OCI-LY1 (cell line): ENCODE results near the gene CYLC1.
A peak's percentile ranks its signal among the peaks of the same experiment; 100 is the strongest.

Experiments
- H2AFZ ChIP-seq: fragments of 200-600 bp; sonication (generic), shearing (Covaris generic); 2 replicates; pipeline ENCODE4 v1.6.0; 2014; ENCODE audit warnings: antibody characterized with exemption, mild to moderate bottlenecking, low read length
- H3F3A ChIP-seq: fragments of 200-600 bp; sonication (generic), shearing (Covaris generic); 2 replicates; pipeline ENCODE4 v1.6.0; 2014; ENCODE audit warnings: mild to moderate bottlenecking, antibody characterized with exemption, low read length, moderate library complexity; ENCODE audit not compliant: insufficient read depth
- H3K27ac ChIP-seq: fragments of 200-600 bp; sonication (generic); 2 replicates; pipeline ENCODE4 v1.5.1; 2014; ENCODE audit warnings: low read length, mixed run types, mild to moderate bottlenecking, low read depth; ENCODE audit not compliant: poor library complexity, severe bottlenecking
- H3K27me3 ChIP-seq: fragments of 200-600 bp; sonication (generic); 2 replicates; pipeline ENCODE4 v1.6.0; 2014; ENCODE audit warnings: antibody characterized with exemption, mild to moderate bottlenecking, low read length, moderate library complexity; ENCODE audit not compliant: insufficient read depth
- H3K36me3 ChIP-seq: fragments of 200-600 bp; sonication (generic); 2 replicates; pipeline ENCODE4 v1.6.1; 2014; ENCODE audit warnings: mild to moderate bottlenecking, antibody characterized with exemption, low read length, moderate library complexity, mixed read lengths; ENCODE audit not compliant: insufficient read depth
- H3K4me1 ChIP-seq: fragments of 200-600 bp; sonication (generic); 2 replicates; pipeline ENCODE4 v1.5.1; 2014; ENCODE audit warnings: mild to moderate bottlenecking, low read length, moderate library complexity; ENCODE audit not compliant: insufficient read depth, severe bottlenecking
- H3K4me2 ChIP-seq: fragments of 200-600 bp; sonication (generic), shearing (Covaris generic); 2 replicates; pipeline ENCODE4 v1.6.1; 2014; ENCODE audit warnings: low read length
- H3K4me3 ChIP-seq: fragments of 200-600 bp; sonication (generic); 2 replicates; pipeline ENCODE4 v1.5.1; 2014; ENCODE audit warnings: low read length, low read depth, mild to moderate bottlenecking, mixed read lengths; ENCODE audit not compliant: poor library complexity, severe bottlenecking
- H3K79me2 ChIP-seq: fragments of 200-600 bp; shearing (Covaris generic); 2 replicates; pipeline ENCODE4 v1.6.1; 2016; ENCODE audit warnings: mixed run types, low read length, mixed read lengths; ENCODE audit not compliant: insufficient read depth
- H3K9ac ChIP-seq: fragments of 200-600 bp; sonication (generic), shearing (Covaris generic); 2 replicates; pipeline ENCODE4 v1.6.1; 2014; ENCODE audit warnings: mild to moderate bottlenecking, low read length, mixed read lengths
- H3K9me2 ChIP-seq: fragments of 200-600 bp; sonication (generic), shearing (Covaris generic); 2 replicates; pipeline ENCODE4 v1.6.1; 2014; ENCODE audit warnings: low read depth, mild to moderate bottlenecking, low read length, mixed read lengths
- H3K9me3 ChIP-seq: fragments of 200-600 bp; shearing (Covaris generic); 2 replicates; pipeline ENCODE4 v1.6.1; 2014; ENCODE audit warnings: low read length, mixed read lengths
- H4K20me1 ChIP-seq: fragments of 200-600 bp; sonication (generic), shearing (Covaris generic); 2 replicates; pipeline ENCODE4 v1.6.0; 2016; ENCODE audit warnings: mild to moderate bottlenecking, low read length; ENCODE audit not compliant: insufficient read depth
- EZH2 ChIP-seq: fragments of 200-600 bp; sonication (generic), shearing (Covaris generic); IDR thresholded peaks from 2 replicates; pipeline ENCODE4 v1.8.0; 2017; ENCODE audit warnings: borderline replicate concordance, mixed run types, mild to moderate bottlenecking, antibody characterized with exemption, low read length, moderate library complexity, mixed read lengths
- TF ChIP-seq, protein P1 (sequence below): fragments of 200-600 bp; sonication (generic), shearing (Covaris generic); IDR thresholded peaks from 2 replicates; pipeline ENCODE4 v1.5.1; 2017; ENCODE audit warnings: mild to moderate bottlenecking, antibody characterized with exemption, low read length, moderate library complexity, mixed read lengths

Gene CYLC1, protein sequence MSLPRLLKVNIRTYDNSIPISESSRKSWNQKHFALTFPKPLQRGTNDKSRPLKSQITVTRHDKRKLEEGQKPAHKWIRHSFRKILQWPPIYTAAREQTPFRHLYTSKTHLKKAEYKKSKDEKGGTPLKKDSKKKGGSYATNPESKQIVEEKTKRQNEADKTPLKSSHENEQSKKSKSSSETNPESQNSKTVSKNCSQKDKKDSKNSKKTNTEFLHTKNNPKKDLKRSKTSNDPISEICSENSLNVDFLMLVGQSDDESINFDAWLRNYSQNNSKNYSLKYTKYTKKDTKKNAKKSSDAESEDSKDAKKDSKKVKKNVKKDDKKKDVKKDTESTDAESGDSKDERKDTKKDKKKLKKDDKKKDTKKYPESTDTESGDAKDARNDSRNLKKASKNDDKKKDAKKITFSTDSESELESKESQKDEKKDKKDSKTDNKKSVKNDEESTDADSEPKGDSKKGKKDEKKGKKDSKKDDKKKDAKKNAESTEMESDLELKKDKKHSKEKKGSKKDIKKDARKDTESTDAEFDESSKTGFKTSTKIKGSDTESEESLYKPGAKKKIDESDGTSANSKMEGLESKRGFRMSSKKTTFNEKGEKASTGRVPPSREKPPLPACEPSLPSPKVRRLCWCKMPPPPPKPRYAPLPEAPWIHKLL

DNA sequence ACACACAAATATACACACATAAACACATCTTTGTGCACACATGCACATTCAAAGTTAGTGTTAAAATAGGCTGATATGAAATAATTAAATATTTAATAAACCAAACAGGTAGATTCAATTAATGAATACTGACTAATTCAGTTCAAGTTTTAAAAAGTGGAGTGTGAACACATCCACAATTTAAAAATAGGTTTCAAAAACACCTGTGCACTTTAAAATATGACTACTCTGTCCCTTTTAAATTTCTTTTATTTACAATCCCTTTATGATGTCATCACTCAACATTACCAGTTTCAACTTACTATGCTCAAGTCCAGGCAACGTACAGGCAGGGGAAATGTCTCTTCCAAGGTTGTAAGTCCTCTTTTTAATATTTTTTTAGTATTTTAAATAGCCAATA is at the start of gene CYLC1:
TSS of gene CYLC1 (plus strand) at position 301 of the 400 bp plus-strand sequence. CDS start at position 338, 37 bp downstream.
- no peaks in the 10 kb centered on the region for H3K79me2 ChIP-seq
- TF ChIP-seq, protein P1, sequence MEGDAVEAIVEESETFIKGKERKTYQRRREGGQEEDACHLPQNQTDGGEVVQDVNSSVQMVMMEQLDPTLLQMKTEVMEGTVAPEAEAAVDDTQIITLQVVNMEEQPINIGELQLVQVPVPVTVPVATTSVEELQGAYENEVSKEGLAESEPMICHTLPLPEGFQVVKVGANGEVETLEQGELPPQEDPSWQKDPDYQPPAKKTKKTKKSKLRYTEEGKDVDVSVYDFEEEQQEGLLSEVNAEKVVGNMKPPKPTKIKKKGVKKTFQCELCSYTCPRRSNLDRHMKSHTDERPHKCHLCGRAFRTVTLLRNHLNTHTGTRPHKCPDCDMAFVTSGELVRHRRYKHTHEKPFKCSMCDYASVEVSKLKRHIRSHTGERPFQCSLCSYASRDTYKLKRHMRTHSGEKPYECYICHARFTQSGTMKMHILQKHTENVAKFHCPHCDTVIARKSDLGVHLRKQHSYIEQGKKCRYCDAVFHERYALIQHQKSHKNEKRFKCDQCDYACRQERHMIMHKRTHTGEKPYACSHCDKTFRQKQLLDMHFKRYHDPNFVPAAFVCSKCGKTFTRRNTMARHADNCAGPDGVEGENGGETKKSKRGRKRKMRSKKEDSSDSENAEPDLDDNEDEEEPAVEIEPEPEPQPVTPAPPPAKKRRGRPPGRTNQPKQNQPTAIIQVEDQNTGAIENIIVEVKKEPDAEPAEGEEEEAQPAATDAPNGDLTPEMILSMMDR: no peak
- no peak for TF ChIP-seq EZH2

DNA sequence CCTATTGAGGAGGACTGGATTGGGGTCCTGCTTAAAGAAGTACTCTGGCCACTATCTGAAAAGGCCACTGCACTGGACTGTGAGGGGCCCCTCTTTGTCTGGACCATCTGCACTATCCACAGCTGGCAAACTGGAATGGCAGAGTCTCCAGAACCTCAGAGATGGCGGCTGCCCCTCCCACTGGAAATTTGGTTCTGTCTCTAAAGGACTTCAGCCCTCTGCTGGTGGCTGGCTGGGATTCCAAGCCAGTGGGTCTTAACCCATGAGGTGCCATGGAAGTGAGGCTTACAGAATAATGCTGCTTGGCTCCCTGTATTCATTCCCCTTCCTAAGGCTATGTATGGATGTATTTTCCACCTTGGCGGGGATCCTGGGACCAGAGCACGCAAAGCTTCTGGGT is 41.6 kb upstream of the CYLC1 start:
- H3K27me3 ChIP-seq: no peaks in the 10 kb centered on the region
- no peak overlapping the region for H3K9ac ChIP-seq
- H3K4me2 ChIP-seq: no peak overlapping the region
- no peaks in the 10 kb centered on the region for H3F3A ChIP-seq
- TF ChIP-seq, protein P1: no peak
- no peak for TF ChIP-seq EZH2
- peaks cover 3% of the 10 kb centered on the region for H3K4me1 ChIP-seq
- no peaks in the 10 kb centered on the region for H4K20me1 ChIP-seq
- H3K27ac ChIP-seq: no peak overlapping the region
- no peak overlapping the region for H2AFZ ChIP-seq
- H3K4me3 ChIP-seq: no peak overlapping the region
- no peaks in the 10 kb centered on the region for H3K79me2 ChIP-seq
- H3K9me2 ChIP-seq: no peaks in the 10 kb centered on the region
- H3K9me3 ChIP-seq: no peaks in the 10 kb centered on the region
- H3K36me3 ChIP-seq: no peaks in the 10 kb centered on the region

More for the DNA sequence above, at the start of gene CYLC1:
- Histone ChIP-seq H3K9me2 (no peaks in the 10 kb centered on the region), H3K4me1 (no peaks in the 10 kb centered on the region), H3K27ac (no peak within 1 kb of the TSS), H3K27me3 (no peaks in the 10 kb centered on the region), H2AFZ (no peak within 1 kb of the TSS), H3K36me3 (no peaks in the 10 kb centered on the region), H3K4me3 (no peak within 1 kb of the TSS), H3F3A (no peaks in the 10 kb centered on the region), H3K9me3 (no peaks in the 10 kb centered on the region), H4K20me1 (no peaks in the 10 kb centered on the region), H3K9ac (no peak within 1 kb of the TSS), H3K4me2 (no peak within 1 kb of the TSS)

DNA sequence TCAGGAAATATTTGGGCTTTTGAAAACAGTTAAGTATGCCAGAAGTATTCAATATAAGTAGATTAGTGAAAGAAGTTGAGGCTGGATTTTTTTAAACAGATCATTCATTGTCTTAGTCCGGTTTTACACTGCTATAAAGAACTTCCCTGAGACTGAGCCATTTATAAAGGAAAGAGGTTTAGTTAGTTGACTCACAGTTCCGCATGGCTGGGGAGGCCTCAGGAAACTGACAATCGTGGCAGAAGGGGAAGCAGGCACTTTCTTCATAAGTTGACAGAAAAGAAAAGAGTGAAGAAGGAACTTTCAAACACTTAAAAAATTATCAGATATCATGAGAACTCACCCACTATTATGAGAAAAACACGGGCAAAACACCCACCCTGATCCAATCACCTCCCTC is 31.1 kb upstream of the CYLC1 start:
- Histone ChIP-seq H3K79me2 (no peaks in the 10 kb centered on the region), H3K4me3 (no peak overlapping the region), H3K27me3 (no peaks in the 10 kb centered on the region), H2AFZ (no peak overlapping the region), H3K9me2 (no peaks in the 10 kb centered on the region), H3K4me1 (peaks cover 24% of the 10 kb centered on the region), H3K36me3 (no peaks in the 10 kb centered on the region), H3K4me2 (peak overlapping the region; percentile 26; the same call in 1 of the 2 replicates), H3K9me3 (no peaks in the 10 kb centered on the region), H4K20me1 (no peaks in the 10 kb centered on the region), H3F3A (no peaks in the 10 kb centered on the region), H3K9ac (peak overlapping the region; percentile 22; the same call in 1 of the 2 replicates), H3K27ac (peak overlapping the region; percentile 87)
- TF ChIP-seq, protein P1: no peak
- no peak for TF ChIP-seq EZH2
